ENCODE data around the gene SLC5A3. TPM values are rescaled to one million over a fixed set of nuclear protein-coding genes. Genes with fewer than 3 reads are reported as not detected.

The SLC5A3 gene
- total and polyA plus RNA-seq, 2 of the 8 experiments (the other 6 are each of a cell fraction or from before 2014, with no cell fraction given), result 4.0 to 19.4 TPM

GRCh38 chr21:34097442-34097841 is 24.1 kb downstream of the SLC5A3 start:
- H3K18ac ChIP-seq (ENCODE audit: extremely low read depth, low read length), result no peak overlapping the region
- H3K4ac ChIP-seq (replicated peaks; ENCODE audit: insufficient read length, low read depth, low read length), result no peak overlapping the region
- no peak overlapping the region for H2BK15ac ChIP-seq (ENCODE audit: low read length)
- H4K91ac ChIP-seq (replicated peaks; ENCODE audit: insufficient read length, low read length), result no peak overlapping the region
- H3K27ac ChIP-seq (ENCODE audit: low read depth, low read length), result no peak overlapping the region
- H4K5ac ChIP-seq (ENCODE audit: insufficient read length, low read depth, low read length), result no peak overlapping the region
- H3K4me3 ChIP-seq (ENCODE audit: extremely low read depth in 1 of 4, insufficient read depth in 2 of 4, low read depth in 3 of 4, low read length in 4 of 4), result no peak overlapping the region
- H2BK5ac ChIP-seq (ENCODE audit: low read depth, low read length), result no peak overlapping the region
- peaks cover 8 to 100% of the 10 kb centered on the region in 2 experiments; a peak in 2 of 4 replicates for H3K79me2 ChIP-seq (ENCODE audit: control insufficient read depth in 1 of 2, insufficient read depth in 2 of 2, low read length in 2 of 2)
- no peak overlapping the region for H3K23ac ChIP-seq (ENCODE audit: insufficient read length)
- H3K9me3 ChIP-seq (ENCODE audit: insufficient read depth in 2 of 2, low read depth in 1 of 2, low read length in 1 of 2), result no peaks in the 10 kb centered on the region
- peaks cover 14 to 16% of the 10 kb centered on the region in 2 experiments for H4K20me1 ChIP-seq (replicated peaks in 1 of 2; ENCODE audit: control insufficient read depth in 1 of 2, insufficient read depth in 2 of 2, low read length in 2 of 2)
- no peak overlapping the region for H2BK12ac ChIP-seq (ENCODE audit: low read depth, low read length)
- peaks cover 0 to 20% (median 12%) of the 10 kb centered on the region in 4 experiments; a peak in 5 of 8 replicates for H3K36me3 ChIP-seq (ENCODE audit: control insufficient read depth in 2 of 4, insufficient read depth in 4 of 4, low read length in 3 of 4)
- no peaks in the 10 kb centered on the region for H3K23me2 ChIP-seq (ENCODE audit: low read depth, low read length)
- POLR2A ChIA-PET (ENCODE audit: partially characterized antibody), result no interaction called here
- FAIRE-seq (no peak), DNase-seq (ENCODE audit: low read depth in 1 of 2, low spot score in 2 of 2) (no peak)
- H2BK20ac ChIP-seq (ENCODE audit: low read length), result no peak overlapping the region
- H3K9ac ChIP-seq (replicated peaks in 1 of 4; ENCODE audit: extremely low read depth in 1 of 4, low read depth in 3 of 4, low read length in 3 of 4), result no peak overlapping the region
- H3K56ac ChIP-seq (replicated peaks; ENCODE audit: insufficient read length, low read depth, low read length), result no peak overlapping the region
- H3K14ac ChIP-seq (ENCODE audit: insufficient read length), result no peak overlapping the region
- no peaks in the 10 kb centered on the region for H3K27me3 ChIP-seq (replicated peaks in 1 of 4; ENCODE audit: control insufficient read depth in 3 of 4, extremely low read depth in 1 of 4, insufficient read depth in 3 of 4, low read length in 3 of 4)
- H2BK120ac ChIP-seq (replicated peaks; ENCODE audit: low read depth, low read length), result no peak overlapping the region
- peaks cover 13% of the 10 kb centered on the region for H3K79me1 ChIP-seq (ENCODE audit: low read depth, low read length)
- peaks cover 0 to 11% (median 6%) of the 10 kb centered on the region in 4 experiments; a peak in 4 of 7 replicates for H3K4me1 ChIP-seq (replicated peaks in 1 of 4; ENCODE audit: control insufficient read depth in 3 of 4, insufficient read depth in 4 of 4, low read length in 3 of 4)
- no peak overlapping the region for H3K4me2 ChIP-seq (ENCODE audit: insufficient read depth in 1 of 2, low read depth in 2 of 2, low read length in 2 of 2)
- H2AK5ac ChIP-seq (ENCODE audit: low read depth, low read length), result no peak overlapping the region
- CTCF ChIA-PET (ENCODE audit: partially characterized antibody), result no interaction called here
- 94% methylated on average over 2 of the region's 2 CpGs; no CpG with 5 or more reads in 1 of the 2 experiments for WGBS, 2 experiments (ENCODE audit: extremely low coverage in 1 of 2, insufficient coverage in 1 of 2, insufficient read length in 1 of 2, insufficient replicate concordance in 2 of 2, low coverage in 1 of 2, low lambda C conversion rate in 2 of 2, missing lambda C conversion rate in 1 of 2)
- H2AFZ ChIP-seq (ENCODE audit: low read length), result no peak overlapping the region
- no peak overlapping the region; the same call in 1 of the 2 replicates for H4K8ac ChIP-seq (ENCODE audit: extremely low read depth, insufficient read depth, low read length)
- TF ChIP-seq EZH2 (IDR thresholded peaks at IDR 0.05; ENCODE audit: low read depth, low read length, severe bottlenecking) (no peak), BACH1 (IDR thresholded peaks at IDR 0.05; ENCODE audit: low read length) (no peak), HDAC6 (IDR thresholded peaks at IDR 0.05; ENCODE audit: low read depth, low read length) (no peak), ATF2 (IDR thresholded peaks at IDR 0.05; ENCODE audit: low read length) (no peak), GTF2F1 (IDR thresholded peaks at IDR 0.05; ENCODE audit: borderline replicate concordance, low read depth, low read length) (no peak), ASH2L (IDR thresholded peaks at IDR 0.05; ENCODE audit: low read length) (no peak), RNF2 (IDR thresholded peaks at IDR 0.05; ENCODE audit: borderline replicate concordance, low read depth, low read length, missing control alignments, poor library complexity, severe bottlenecking) (no peak), TCF12 (IDR thresholded peaks at IDR 0.05; ENCODE audit: low read depth, low read length) (no peak), JUND (IDR thresholded peaks at IDR 0.05; ENCODE audit: low read length) (no peak), CHD1 (IDR thresholded peaks at IDR 0.05; ENCODE audit: low read depth, low read length) (no peak), POU5F1 (IDR thresholded peaks at IDR 0.05; ENCODE audit: low read depth, low read length) (no peak), KDM1A (IDR thresholded peaks at IDR 0.05; ENCODE audit: borderline replicate concordance, low read length) (no peak), TAF1 (IDR thresholded peaks at IDR 0.05; ENCODE audit: low read depth, low read length) (no peak)
